Measurements from ENCODE around the gene BANF2.
"Not testable (repeated sequence)": the region's sequence is repeated elsewhere in the genome, so short reads cannot be mapped to it uniquely, and the experiment has no call there.

BANF2 gene

DNA sequence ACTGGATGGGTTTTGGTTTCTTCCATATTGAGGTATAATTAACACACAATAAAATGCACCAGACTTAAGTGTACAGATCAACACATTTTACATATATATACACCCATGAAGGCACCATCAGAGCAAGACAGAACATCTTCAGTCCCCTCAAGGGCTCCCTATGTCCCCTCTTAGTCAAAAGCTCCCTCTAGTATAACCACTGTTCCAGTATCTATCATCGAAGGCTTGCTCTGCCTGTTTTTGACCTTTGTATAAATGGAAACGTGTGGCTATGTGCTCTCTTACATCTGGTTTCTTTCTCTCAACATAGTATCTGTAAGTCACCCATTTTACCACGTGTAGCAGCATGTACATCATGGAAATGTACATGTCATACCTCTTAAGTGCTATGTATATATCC, 66.5 kb downstream of the BANF2 start:
- TF ChIP-seq YY1 (IDR thresholded peaks at IDR 0.05; ENCODE audit: insufficient read depth, insufficient read length) (no peak), ZNF274 (IDR thresholded peaks at IDR 0.05; ENCODE audit: low read depth, low read length) (no peak), SUZ12 (IDR thresholded peaks at IDR 0.05; ENCODE audit: extremely low read depth, insufficient read depth, insufficient read length) (no peak)
- no peak overlapping the region for H3K4me3 ChIP-seq (ENCODE audit: insufficient read length, low read depth)
- no peaks in the 10 kb centered on the region; the same call in 1 of the 2 replicates for H3K9me3 ChIP-seq (ENCODE audit: insufficient read depth, low read length)
- H3K36me3 ChIP-seq (ENCODE audit: insufficient read depth, insufficient read length, low read length), result no peaks in the 10 kb centered on the region
- DNase-seq (ENCODE audit: low read depth, low spot score), result no peak
- H3K27me3 ChIP-seq (ENCODE audit: insufficient read depth, insufficient read length), result no peaks in the 10 kb centered on the region
- H3K4me1 ChIP-seq (ENCODE audit: insufficient read depth, insufficient read length), result peaks cover 5% of the 10 kb centered on the region
- no peak overlapping the region for H3K9ac ChIP-seq (ENCODE audit: insufficient read length, low read depth)

DNA sequence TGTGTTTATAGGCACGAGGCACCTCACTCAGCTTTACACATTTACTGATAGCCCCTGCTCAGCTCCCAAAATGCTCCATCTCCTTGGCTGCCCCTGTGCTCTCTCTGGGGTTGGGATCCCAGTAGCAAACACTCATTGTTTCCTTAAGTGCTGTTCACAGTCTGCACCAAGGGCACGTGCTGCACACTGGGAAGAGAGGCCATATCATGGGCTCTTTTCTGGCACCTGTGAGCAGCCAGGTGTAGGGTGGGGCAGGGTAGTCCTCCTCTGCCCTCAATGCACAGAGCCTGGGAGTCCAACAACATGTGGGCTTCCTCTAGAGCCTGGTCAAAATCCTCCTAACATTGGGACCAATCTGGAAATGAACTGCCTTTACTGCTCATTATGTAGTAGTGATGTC, 67.9 kb downstream of the BANF2 start:
- H3K9ac ChIP-seq (ENCODE audit: insufficient read length, low read depth), result no peak overlapping the region
- TF ChIP-seq ZNF274 (IDR thresholded peaks at IDR 0.05; ENCODE audit: low read depth, low read length) (no peak), YY1 (IDR thresholded peaks at IDR 0.05; ENCODE audit: insufficient read depth, insufficient read length) (no peak), SUZ12 (IDR thresholded peaks at IDR 0.05; ENCODE audit: extremely low read depth, insufficient read depth, insufficient read length) (no peak)
- H3K27me3 ChIP-seq (ENCODE audit: insufficient read depth, insufficient read length), result no peaks in the 10 kb centered on the region
- H3K9me3 ChIP-seq (ENCODE audit: insufficient read depth, low read length), result no peaks in the 10 kb centered on the region
- H3K36me3 ChIP-seq (ENCODE audit: insufficient read depth, insufficient read length, low read length), result no peaks in the 10 kb centered on the region
- H3K4me3 ChIP-seq (ENCODE audit: insufficient read length, low read depth), result no peak overlapping the region
- no peak for DNase-seq (ENCODE audit: low read depth, low spot score)
- H3K4me1 ChIP-seq (ENCODE audit: insufficient read depth, insufficient read length), result peaks cover 3% of the 10 kb centered on the region

DNA sequence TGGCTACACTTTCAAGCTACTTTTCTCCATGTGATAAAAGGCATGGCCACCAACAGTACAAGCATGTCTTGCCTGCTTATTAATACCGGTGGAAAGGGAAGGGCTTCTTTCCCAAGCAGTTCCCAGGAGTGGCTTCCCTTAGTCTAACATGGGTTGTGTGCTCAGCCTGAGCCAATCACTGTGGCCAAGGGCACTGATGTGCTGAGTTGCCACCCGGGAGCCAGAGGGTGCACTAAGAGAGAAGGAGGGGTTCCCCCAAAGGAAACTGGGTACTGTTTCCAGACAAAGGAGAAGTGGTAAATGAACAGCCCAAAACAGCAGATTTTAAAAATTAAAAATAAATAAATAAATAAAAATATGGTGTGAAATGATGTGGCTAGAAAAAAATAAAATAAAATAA, 68.5 kb downstream of the BANF2 start:
- Histone ChIP-seq H3K9me3 (ENCODE audit: insufficient read depth, low read length) (no peaks in the 10 kb centered on the region), H3K9ac (ENCODE audit: insufficient read length, low read depth) (no peak overlapping the region), H3K4me3 (ENCODE audit: insufficient read length, low read depth) (no peak overlapping the region), H3K4me1 (ENCODE audit: insufficient read depth, insufficient read length) (peaks cover 3% of the 10 kb centered on the region), H3K27me3 (ENCODE audit: insufficient read depth, insufficient read length) (no peaks in the 10 kb centered on the region), H3K36me3 (ENCODE audit: insufficient read depth, insufficient read length, low read length) (no peaks in the 10 kb centered on the region)
- no peak for DNase-seq (ENCODE audit: low read depth, low spot score)
- TF ChIP-seq SUZ12 (IDR thresholded peaks at IDR 0.05; ENCODE audit: extremely low read depth, insufficient read depth, insufficient read length), result no peak

DNA sequence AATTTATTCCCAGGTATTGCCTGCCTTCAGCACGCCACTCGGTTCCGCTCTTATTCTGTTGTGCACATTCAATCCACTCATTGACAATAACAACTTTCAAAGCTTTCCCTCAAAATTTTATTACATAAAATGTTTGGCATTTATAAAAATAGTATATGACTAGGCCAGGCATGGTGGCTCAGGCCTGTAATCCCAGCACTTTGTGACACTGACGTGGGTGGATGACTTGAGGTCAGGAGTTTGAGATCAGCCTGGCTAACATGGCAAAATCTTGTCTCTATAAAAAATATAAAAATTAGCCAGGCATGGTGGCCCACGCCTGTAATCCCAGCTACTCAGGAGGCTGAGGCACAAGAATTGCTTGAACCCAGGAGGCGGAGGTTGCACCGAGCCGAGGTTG, 70.0 kb downstream of the BANF2 start:
- not testable (repeated sequence) for H3K36me3 ChIP-seq (ENCODE audit: insufficient read depth, insufficient read length, low read length); H3K9ac ChIP-seq (ENCODE audit: insufficient read length, low read depth); H3K4me1 ChIP-seq (ENCODE audit: insufficient read depth, insufficient read length); H3K9me3 ChIP-seq (ENCODE audit: insufficient read depth, low read length); H3K27me3 ChIP-seq (ENCODE audit: insufficient read depth, insufficient read length); H3K4me3 ChIP-seq (ENCODE audit: insufficient read length, low read depth); DNase-seq (ENCODE audit: low read depth, low spot score)

DNA sequence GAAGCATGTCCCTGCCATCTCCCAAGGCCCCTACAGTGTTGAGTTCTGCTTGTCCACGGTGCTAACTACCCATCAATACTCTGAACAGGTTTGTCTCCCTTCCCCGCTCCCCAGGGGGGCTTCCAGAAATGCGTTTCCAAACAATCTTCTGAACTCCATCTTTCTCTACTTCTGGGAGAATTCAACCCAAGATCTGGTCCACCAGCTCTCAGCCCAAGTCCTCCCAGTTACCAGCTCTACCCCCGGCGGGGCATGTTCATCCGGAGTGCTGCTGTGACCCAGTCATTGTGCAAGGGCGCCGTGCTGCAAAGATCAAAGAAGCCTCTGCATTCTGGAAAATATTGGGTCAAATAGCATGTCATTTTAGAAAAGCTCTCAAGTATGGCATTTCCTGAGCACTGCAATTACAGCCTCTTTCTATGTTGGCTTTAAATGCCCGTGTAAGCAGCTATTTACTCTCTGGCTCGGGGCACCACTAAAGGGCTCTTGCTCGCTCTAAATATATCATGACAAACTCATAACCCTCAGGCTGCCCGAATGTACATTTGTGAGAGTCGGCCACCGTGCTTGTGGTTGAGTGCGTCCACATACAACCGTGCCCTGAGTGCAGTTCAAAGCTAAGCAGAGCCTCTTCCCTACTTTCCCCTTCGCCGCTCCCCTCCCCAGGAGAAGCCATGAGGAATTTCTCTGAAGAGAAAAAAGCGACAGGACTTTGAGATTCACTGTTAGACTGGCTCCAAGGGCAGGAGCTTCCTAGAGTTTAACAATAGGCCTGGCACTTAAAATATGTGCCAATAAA, 71.6 kb downstream of the BANF2 start:
- Histone ChIP-seq H3K9me3 (ENCODE audit: insufficient read depth, low read length) (no peaks in the 10 kb centered on the region), H3K4me3 (ENCODE audit: insufficient read length, low read depth) (no peak overlapping the region), H3K36me3 (ENCODE audit: insufficient read depth, insufficient read length, low read length) (no peaks in the 10 kb centered on the region), H3K9ac (ENCODE audit: insufficient read length, low read depth) (no peak overlapping the region), H3K27me3 (ENCODE audit: insufficient read depth, insufficient read length) (no peaks in the 10 kb centered on the region), H3K4me1 (ENCODE audit: insufficient read depth, insufficient read length) (no peaks in the 10 kb centered on the region)
- no peak for DNase-seq (ENCODE audit: low read depth, low spot score)
- TF ChIP-seq ZNF274 (IDR thresholded peaks at IDR 0.05; ENCODE audit: low read depth, low read length) (no peak), SUZ12 (IDR thresholded peaks at IDR 0.05; ENCODE audit: extremely low read depth, insufficient read depth, insufficient read length) (no peak), YY1 (IDR thresholded peaks at IDR 0.05; ENCODE audit: insufficient read depth, insufficient read length) (no peak)

DNA sequence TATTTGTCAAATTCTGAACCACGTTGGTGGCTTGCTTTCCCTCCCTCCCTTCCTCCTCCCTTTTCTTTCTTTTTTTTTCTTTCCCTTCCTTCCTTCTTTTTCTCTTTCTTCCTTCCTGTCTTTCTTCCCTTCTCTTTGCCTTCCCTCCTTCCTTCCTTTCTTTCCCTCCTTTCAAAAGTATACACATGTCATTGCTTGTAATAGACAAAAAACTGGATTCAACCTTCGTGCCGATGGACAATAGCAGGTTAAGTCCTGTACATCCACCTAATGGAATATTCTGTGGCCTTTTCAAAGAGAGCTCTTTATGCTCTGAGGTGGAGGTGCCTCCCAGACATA, 72.2 kb downstream of the BANF2 start:
- TF ChIP-seq SUZ12 (IDR thresholded peaks at IDR 0.05; ENCODE audit: extremely low read depth, insufficient read depth, insufficient read length) (no peak), YY1 (IDR thresholded peaks at IDR 0.05; ENCODE audit: insufficient read depth, insufficient read length) (no peak), ZNF274 (IDR thresholded peaks at IDR 0.05; ENCODE audit: low read depth, low read length) (no peak)
- Histone ChIP-seq H3K9ac (ENCODE audit: insufficient read length, low read depth) (no peak overlapping the region), H3K4me3 (ENCODE audit: insufficient read length, low read depth) (no peak overlapping the region), H3K4me1 (ENCODE audit: insufficient read depth, insufficient read length) (no peaks in the 10 kb centered on the region), H3K27me3 (ENCODE audit: insufficient read depth, insufficient read length) (no peaks in the 10 kb centered on the region), H3K36me3 (ENCODE audit: insufficient read depth, insufficient read length, low read length) (no peaks in the 10 kb centered on the region), H3K9me3 (ENCODE audit: insufficient read depth, low read length) (no peaks in the 10 kb centered on the region)
- no peak for DNase-seq (ENCODE audit: low read depth, low spot score)

DNA sequence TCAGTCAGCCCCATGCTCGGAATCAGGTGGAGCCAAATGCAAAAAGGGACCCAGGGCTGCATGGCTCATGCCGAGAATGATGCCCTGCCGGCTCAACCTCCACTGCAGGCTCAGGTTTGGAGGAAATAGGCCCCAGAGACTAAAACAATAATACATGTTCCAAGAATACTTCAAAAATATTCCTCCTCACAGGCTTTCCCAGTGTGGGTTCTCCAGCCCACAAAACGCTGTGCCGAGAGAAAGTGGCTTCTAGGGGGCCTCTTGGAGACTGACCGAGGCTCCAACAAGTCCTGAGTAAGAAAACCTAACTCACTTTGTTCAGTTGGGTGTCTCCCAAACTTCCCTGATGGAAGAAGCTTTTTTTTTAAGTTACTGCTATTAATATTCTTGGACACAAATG, 73.9 kb downstream of the BANF2 start:
- no peak for DNase-seq (ENCODE audit: low read depth, low spot score)
- Histone ChIP-seq H3K4me1 (ENCODE audit: insufficient read depth, insufficient read length) (no peaks in the 10 kb centered on the region), H3K27me3 (ENCODE audit: insufficient read depth, insufficient read length) (no peaks in the 10 kb centered on the region), H3K4me3 (ENCODE audit: insufficient read length, low read depth) (no peak overlapping the region), H3K9me3 (ENCODE audit: insufficient read depth, low read length) (peaks cover 11% of the 10 kb centered on the region; the same call in 1 of the 2 replicates), H3K36me3 (ENCODE audit: insufficient read depth, insufficient read length, low read length) (no peaks in the 10 kb centered on the region), H3K9ac (ENCODE audit: insufficient read length, low read depth) (no peak overlapping the region)
- TF ChIP-seq ZNF274 (IDR thresholded peaks at IDR 0.05; ENCODE audit: low read depth, low read length) (no peak), YY1 (IDR thresholded peaks at IDR 0.05; ENCODE audit: insufficient read depth, insufficient read length) (no peak), SUZ12 (IDR thresholded peaks at IDR 0.05; ENCODE audit: extremely low read depth, insufficient read depth, insufficient read length) (no peak)
